GM21737 (cell line): ENCODE measurements around the gene WWOX.
"Not testable (repeated sequence)": the region's sequence is repeated elsewhere in the genome, so short reads cannot be mapped to it uniquely, and the experiment has no call there.

Source experiments
- ATAC-seq: cut with Tn5 transposase; IDR thresholded peaks from one replicate; pipeline ENCODE4 v1.9.1; 2021; ENCODE audit warnings: mild to moderate bottlenecking, moderate library complexity; ENCODE audit not compliant: unreplicated experiment

The WWOX gene

DNA sequence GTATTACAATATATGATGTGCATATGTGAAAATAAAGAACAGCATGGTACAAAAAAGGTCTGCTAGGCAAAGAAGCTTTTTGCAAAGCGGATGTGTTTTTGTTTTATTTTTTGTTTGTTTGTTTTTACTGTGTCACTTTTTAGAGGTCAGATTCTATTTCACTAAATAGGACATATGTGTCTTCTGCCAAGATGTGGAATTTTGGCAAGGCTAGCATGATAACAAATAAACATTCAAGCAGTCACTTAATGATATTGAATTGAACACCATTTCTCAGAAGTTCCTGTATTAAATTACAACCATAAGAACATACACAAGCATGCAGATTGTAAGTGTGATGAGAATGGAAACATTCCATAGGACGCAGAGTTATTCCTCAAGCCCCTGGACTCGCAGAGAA lies 492.7 kb downstream of the WWOX start:
- no peak for ATAC-seq

GRCh38 chr16:78593352-78593751 lies 493.9 kb downstream of the WWOX start:
- no peak for ATAC-seq

- no peak for ATAC-seq
Observed at GRCh38 chr16:78594191-78594590, 494.7 kb downstream of the WWOX start.

DNA sequence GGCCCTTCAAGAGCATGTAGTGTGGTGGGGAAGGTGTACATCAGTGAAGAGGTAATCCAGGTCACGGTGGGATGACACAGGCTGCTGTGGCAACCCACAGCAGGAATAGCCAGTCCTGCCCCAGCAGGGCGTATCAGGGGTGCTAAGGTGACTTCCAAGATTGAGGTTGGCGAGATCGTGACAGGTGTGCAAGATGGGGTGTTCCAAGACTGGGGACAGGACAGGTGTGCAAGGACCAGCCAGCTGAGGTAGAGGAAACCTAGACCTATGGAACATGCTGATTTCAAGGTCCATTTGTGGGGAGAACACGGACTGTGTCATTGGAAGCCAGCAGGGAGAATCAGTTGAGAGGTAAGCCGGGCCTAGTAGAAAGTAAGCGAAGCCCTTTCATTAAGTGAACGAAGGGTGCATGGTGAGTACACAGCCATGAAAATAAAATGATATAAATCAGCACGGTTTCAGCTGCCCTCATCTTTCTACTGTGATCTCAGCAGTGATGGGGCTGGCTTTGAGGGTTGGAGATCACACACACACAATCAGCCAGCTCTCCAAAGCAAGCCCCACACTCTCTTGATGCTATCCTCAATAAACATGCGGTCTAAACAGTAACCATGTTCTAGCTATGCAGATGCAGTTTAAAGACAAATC lies 497.0 kb downstream of the WWOX start:
- no peak for ATAC-seq

GRCh38 chr16:78596996-78597422 lies 497.6 kb downstream of the WWOX start:
- no peak for ATAC-seq

DNA sequence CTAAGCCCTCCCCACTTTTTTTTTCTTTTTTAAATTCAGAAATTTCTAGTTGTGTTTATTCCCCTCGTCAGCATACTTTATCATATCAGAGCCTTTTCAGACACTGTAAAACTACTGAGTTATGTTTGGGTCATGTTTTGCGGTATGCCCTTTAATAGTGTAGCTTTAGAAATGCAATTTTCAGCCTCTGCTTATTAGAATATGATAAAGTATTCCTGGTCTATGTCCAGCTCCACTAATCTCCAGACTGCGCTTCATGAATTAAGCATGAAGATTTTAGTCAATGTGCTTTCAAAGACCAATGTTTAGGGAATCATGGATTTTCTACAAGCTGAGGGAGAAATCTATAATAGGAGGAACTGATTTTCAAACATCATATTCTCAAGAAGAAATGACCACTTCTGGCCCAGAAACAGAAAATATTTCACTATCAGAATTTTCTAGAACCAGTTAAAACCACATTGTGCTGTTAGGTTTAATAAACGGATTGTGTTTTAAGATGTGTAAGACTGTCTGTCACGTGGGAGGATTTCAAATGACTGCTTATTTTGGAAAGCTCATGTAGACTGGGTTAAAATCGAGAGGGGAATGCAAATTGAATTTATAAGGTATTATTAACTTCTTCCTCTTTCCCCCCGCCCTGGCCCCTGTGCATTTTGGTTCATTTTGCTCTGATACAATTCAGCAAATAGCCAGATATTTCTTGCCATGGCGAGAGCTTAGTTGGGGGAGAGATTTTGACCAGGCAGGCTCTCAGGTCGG lies 498.5 kb downstream of the WWOX start:
- no peak for ATAC-seq

- ATAC-seq: no peak
Observed at GRCh38 chr16:78599271-78599670, 499.8 kb downstream of the WWOX start.

GRCh38 chr16:78604423-78605062 lies 505.1 kb downstream of the WWOX start:
- not testable (repeated sequence) for ATAC-seq

DNA sequence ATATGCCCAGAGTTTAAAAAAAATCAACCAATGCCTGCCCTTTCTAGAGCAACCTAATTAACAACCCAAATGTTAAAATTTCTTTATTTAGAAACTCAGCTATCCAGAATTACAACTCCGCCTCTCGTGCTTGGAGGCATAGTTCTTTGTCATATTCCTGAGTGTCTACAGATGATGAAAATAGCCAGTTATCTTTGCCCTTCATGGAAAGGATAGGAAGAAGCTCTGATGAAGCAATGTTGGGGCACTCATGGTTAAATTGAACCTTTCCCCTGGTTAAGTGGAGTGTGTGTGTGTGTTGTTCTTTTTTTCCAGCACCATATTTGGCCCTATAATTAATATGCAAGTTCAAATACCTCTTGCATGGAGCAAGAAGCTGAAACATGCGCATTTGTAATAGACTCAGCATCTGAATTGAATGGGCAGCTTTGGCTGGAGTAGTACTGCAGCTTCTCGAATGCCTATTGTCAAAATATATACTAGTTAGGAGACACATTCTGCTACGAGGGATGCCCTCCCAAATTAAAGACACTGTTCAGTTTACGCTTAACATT lies 506.2 kb downstream of the WWOX start:
- ATAC-seq: no peak

DNA sequence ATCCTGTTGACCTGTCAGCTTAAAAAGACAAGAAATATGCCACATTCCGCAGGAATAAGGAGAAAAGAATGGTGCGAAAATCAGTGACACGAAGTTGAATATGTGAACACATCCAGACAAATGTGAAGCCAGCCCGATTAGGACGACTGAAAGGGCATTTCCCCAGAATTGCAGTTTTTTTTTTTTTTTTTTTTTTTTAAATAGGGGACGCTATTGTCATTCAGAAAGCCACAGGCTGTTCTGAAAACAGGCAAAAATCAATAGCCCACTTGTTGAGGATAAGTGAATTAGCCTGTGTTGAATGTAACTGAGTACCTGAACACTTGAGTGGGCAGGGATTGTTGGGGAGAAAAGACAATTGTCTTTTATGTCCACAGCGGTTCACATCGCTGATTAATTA lies 507.1 kb downstream of the WWOX start:
- no peak for ATAC-seq

GRCh38 chr16:78607022-78607421 lies 507.6 kb downstream of the WWOX start:
- no peak for ATAC-seq

DNA sequence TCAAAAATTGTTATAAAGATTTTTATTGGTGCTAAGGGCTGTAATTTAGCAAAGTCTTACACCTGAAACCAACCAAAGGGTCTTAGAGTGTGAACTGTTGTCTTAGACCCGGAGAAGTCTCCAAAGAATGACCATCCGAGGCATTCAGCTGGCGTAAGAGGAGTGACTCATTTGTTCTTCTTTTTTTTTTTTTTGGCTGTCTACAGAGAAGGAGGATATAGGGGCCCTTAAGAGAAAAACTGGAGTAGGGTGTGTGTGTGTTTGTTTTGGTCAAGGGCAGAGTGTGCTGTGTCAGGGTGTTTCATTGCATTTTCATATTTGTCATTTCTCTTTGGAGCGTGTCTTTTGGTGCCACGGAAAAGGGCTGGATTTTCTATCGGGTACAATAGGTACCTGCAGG lies 508.0 kb downstream of the WWOX start:
- ATAC-seq: no peak

- ATAC-seq: no peak
Observed at GRCh38 chr16:78608305-78608776, 508.9 kb downstream of the WWOX start.

DNA sequence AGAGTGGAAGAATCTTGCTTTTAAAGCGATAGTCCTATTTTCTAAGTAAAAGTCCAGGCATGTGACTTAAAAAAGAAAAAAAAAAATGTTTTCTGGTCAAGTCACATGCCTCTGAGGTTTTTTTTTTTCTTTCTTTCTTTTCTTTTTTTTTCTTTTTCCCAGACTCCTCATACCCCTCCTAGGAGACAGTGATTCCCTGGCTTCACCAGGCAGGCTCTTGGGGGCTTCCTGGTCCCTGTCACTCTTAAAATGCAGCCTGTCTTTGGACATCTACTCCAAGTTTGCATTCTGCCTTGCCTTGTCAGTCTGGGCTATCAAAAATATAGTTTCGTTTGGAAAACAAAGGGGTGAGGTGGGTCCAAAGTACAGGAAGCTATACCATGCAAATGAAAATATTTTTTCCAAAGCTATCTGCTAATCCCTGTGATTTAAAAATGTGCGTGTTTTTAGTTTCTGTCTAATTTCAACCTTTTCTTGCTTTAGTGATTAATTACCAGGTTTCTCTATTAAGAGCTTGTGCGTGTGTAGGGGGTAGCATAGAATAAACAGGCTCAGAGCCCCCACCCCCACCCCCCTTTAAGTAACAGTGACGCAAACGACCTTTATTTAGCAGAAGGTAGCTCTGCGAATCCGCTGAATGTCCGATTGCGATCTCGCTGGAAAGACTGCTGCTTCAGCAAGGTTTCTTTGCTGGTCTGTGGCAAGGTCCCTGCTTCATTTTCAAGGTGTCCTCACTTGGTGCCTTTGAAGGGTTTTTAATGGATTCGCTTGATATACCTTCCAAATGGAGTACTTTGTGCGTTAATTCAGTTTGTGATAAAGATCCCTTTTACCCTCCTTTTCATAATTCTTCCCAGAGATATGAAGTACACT lies 510.2 kb downstream of the WWOX start:
- ATAC-seq: no peak

GRCh38 chr16:78611318-78611717 lies 511.9 kb downstream of the WWOX start:
- no peak for ATAC-seq

- no peak for ATAC-seq
Observed at GRCh38 chr16:78619811-78620210, 520.4 kb downstream of the WWOX start.

GRCh38 chr16:78620291-78620690 lies 520.8 kb downstream of the WWOX start:
- ATAC-seq: no peak

- ATAC-seq: no peak
Observed at GRCh38 chr16:78623796-78624195, 524.3 kb downstream of the WWOX start.

- ATAC-seq: no peak
Observed at GRCh38 chr16:78624366-78624765, 524.9 kb downstream of the WWOX start.

DNA sequence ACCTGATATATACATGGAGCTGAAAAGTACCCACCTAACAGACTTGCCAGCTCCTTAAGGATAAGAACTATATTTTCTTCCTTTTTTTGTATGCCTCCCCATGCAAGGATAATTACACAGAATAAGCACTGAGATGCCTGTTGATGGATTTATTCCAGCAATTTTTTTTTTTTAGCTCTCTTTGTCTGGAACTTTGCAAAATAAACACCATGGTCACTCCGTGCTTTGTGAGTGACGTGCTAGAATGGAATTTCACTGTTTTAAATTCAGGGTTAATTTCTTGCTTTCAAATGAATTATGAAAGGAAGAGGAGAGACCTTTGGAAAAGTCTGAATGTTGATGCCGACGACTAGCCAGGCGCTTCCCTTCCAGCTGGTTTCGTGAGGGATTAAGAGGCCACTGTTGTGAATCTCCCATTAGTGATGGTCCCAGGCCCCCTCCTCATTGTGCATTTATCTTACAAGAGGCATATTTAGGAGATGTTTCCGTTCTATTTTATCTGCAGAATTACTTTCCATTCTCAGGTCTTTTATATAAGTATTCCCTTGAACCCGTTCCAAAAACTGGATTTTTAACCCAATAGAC lies 529.1 kb downstream of the WWOX start:
- ATAC-seq: no peak
